IMR-90 (cell line): ENCODE data around the gene MRPL47.

Experiments used
- BHLHE40 ChIP-seq: fragments of 150-350 bp; IDR thresholded peaks from 2 replicates; pipeline ENCODE4 v1.6.1; 2016; ENCODE audit warnings: mild to moderate bottlenecking, low read depth, low read length
- CEBPB ChIP-seq: IDR thresholded peaks from 2 replicates; pipeline ENCODE4 v1.6.1; 2012; ENCODE audit warnings: low read depth, low read length, improper control_type of control experiment
- FOS ChIP-seq: fragments of 150-350 bp; IDR thresholded peaks from 2 replicates; pipeline ENCODE4 v1.6.1; 2016; ENCODE audit warnings: low read depth, low read length
- MAFK ChIP-seq: IDR thresholded peaks from 2 replicates; pipeline ENCODE4 v1.6.1; 2012; ENCODE audit warnings: low read depth, low read length, improper control_type of control experiment
- MAZ ChIP-seq: IDR thresholded peaks from 2 replicates; pipeline ENCODE4 v1.6.1; 2012; ENCODE audit warnings: low read depth, mild to moderate bottlenecking, low read length, improper control_type of control experiment, moderate library complexity, borderline replicate concordance
- MXI1 ChIP-seq: IDR thresholded peaks from 2 replicates; pipeline ENCODE4 v1.6.1; 2012; ENCODE audit warnings: low read depth, mild to moderate bottlenecking, low read length, moderate library complexity, borderline replicate concordance
- NFE2L2 ChIP-seq: fragments of 150-350 bp; IDR thresholded peaks from 2 replicates; pipeline ENCODE4 v1.6.1; 2016; ENCODE audit warnings: low read depth, mild to moderate bottlenecking, low read length
- POLR2A ChIP-seq: IDR thresholded peaks from 2 replicates; pipeline ENCODE4 v1.6.1; 2012; ENCODE audit warnings: mild to moderate bottlenecking, low read depth, low read length
- RAD21 ChIP-seq: IDR thresholded peaks from 2 replicates; pipeline ENCODE4 v1.6.1; 2012; ENCODE audit warnings: low read length, improper control_type of control experiment
- RFX5 ChIP-seq: IDR thresholded peaks from 2 replicates; pipeline ENCODE4 v1.8.0; 2012; ENCODE audit warnings: low read depth, mild to moderate bottlenecking, low read length, moderate library complexity
- TF ChIP-seq, protein P1 (sequence below): conservative IDR thresholded peaks from 2 replicates; pipeline ENCODE4 v1.5.1; 2012; ENCODE audit warnings: mild to moderate bottlenecking, low read depth, low read length, improper control_type of control experiment
- TF ChIP-seq, protein P2 (sequence below): fragments of 150-350 bp; IDR thresholded peaks from 2 replicates; pipeline ENCODE4 v1.6.1; 2017; ENCODE audit warnings: mild to moderate bottlenecking, antibody characterized with exemption, low read length, low read depth

DNA sequence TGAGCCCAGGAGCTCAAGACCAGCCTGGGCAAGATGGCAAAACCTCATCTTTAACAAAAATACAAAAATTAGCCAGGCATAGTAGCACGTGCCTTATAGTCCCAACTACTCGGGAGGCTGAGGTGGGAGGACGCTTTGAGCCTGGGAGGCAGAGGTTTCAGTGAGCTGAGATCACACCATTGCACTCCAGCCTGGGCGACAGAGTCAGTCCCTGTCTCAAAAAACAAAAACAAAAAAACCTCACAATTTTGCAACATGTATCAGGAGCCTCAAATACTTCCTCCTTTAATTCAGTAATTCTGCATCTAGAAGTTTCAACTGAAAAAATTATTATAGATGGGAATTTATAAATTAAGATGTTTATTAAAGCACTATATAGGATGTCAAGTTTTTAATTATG is 1.1 kb downstream of the MRPL47 start:
- TF ChIP-seq, protein P1, sequence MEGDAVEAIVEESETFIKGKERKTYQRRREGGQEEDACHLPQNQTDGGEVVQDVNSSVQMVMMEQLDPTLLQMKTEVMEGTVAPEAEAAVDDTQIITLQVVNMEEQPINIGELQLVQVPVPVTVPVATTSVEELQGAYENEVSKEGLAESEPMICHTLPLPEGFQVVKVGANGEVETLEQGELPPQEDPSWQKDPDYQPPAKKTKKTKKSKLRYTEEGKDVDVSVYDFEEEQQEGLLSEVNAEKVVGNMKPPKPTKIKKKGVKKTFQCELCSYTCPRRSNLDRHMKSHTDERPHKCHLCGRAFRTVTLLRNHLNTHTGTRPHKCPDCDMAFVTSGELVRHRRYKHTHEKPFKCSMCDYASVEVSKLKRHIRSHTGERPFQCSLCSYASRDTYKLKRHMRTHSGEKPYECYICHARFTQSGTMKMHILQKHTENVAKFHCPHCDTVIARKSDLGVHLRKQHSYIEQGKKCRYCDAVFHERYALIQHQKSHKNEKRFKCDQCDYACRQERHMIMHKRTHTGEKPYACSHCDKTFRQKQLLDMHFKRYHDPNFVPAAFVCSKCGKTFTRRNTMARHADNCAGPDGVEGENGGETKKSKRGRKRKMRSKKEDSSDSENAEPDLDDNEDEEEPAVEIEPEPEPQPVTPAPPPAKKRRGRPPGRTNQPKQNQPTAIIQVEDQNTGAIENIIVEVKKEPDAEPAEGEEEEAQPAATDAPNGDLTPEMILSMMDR: no peak
- TF ChIP-seq, protein P2, sequence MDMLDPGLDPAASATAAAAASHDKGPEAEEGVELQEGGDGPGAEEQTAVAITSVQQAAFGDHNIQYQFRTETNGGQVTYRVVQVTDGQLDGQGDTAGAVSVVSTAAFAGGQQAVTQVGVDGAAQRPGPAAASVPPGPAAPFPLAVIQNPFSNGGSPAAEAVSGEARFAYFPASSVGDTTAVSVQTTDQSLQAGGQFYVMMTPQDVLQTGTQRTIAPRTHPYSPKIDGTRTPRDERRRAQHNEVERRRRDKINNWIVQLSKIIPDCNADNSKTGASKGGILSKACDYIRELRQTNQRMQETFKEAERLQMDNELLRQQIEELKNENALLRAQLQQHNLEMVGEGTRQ: no peak
- no peak for TF ChIP-seq MAFK
- TF ChIP-seq MXI1: no peak
- TF ChIP-seq RAD21: no peak
- no peak for TF ChIP-seq NFE2L2
- no peak for TF ChIP-seq POLR2A
- TF ChIP-seq BHLHE40: no peak
- TF ChIP-seq MAZ: no peak
- no peak for TF ChIP-seq FOS
- TF ChIP-seq CEBPB: no peak
- no peak for TF ChIP-seq RFX5
